AG09309 (cell line): ENCODE measurements around the gene DNAH9.

Source experiments
- DNase-seq: peaks from one replicate; pipeline ENCODE4 v3.0.0-alpha.2; 2010; ENCODE audit warnings: low read depth
- H3K4me3 ChIP-seq: 2 replicates; pipeline ENCODE4 v1.5.1; 2011; ENCODE audit warnings: mild to moderate bottlenecking, low read depth, low read length, moderate library complexity; ENCODE audit not compliant: control insufficient read depth
- CTCF ChIP-seq: IDR thresholded peaks from 2 replicates; pipeline ENCODE4 v1.5.1; 2011; ENCODE audit warnings: mild to moderate bottlenecking, low read depth, low read length, inconsistent platforms; ENCODE audit not compliant: insufficient read depth, control insufficient read depth; ENCODE audit errors: missing control alignments

The DNAH9 gene

GRCh38 chr17:11805138-11805537, 206.9 kb downstream of the DNAH9 start:
- H3K4me3 ChIP-seq: no peak overlapping the region
- TF ChIP-seq CTCF: no peak
- no peak for DNase-seq

DNA sequence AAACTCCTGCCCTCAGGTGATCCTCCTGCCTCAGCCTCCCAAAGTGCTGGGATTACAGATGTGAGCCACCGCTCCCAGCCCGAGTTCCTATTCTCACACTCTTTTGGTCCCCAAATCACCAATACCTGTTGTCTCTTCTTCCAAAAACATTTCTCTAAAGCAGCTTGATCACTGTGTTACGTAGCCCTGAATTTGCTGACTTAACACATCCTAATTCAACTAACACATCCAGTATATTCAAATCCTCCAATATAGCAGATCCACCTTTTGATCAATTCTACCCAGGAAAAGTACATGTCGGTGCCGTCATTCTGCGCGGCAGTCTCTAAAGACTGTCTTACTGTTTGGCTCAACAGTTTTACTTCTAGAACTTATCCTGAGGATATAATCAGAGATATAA, 207.7 kb downstream of the DNAH9 start:
- no peak for TF ChIP-seq CTCF
- no peak for DNase-seq
- H3K4me3 ChIP-seq: no peak overlapping the region

GRCh38 chr17:11807606-11808005, 209.3 kb downstream of the DNAH9 start:
- DNase-seq: no peak
- no peak overlapping the region for H3K4me3 ChIP-seq
- TF ChIP-seq CTCF: no peak

DNA sequence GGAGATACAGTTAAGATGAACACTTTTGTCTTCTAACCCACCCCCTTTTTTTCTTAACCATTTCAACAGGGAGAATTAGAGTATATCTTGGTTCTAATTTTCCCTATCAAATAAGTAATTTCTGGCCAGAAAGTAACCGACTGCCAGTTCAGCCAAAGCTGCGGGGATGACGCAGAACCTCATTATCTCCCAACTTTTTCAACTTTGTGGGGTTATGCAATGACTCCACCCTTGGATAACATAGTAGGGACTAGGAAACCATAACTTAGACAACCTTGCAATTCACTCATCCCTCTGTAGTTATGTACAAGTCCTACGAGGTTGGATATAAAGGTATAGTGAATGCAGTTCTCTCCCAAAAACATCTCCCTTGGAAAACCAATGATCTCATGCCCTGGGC, 215.0 kb downstream of the DNAH9 start:
- DNase-seq: no peak
- no peak for TF ChIP-seq CTCF
- no peak overlapping the region for H3K4me3 ChIP-seq

DNA sequence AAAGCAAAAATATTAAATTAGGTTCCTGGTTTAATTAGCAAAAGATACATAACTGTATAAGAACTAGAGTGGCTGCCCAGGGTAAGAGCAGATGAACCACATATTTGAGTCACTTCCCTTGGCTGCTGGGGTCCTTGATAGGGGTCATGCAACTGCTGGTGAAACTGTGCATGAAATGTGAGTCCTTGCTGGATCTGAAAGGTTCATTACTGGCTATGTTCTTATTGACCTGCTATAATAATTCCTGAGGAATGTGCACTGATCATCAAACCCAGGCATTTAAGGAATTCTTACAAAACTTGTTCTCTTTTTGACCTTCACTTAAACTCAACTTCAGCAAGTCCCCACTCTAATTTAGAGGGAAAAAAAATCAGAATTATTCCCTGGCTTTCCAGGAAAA, 215.6 kb downstream of the DNAH9 start:
- H3K4me3 ChIP-seq: no peak overlapping the region
- no peak for TF ChIP-seq CTCF
- no peak for DNase-seq

DNA sequence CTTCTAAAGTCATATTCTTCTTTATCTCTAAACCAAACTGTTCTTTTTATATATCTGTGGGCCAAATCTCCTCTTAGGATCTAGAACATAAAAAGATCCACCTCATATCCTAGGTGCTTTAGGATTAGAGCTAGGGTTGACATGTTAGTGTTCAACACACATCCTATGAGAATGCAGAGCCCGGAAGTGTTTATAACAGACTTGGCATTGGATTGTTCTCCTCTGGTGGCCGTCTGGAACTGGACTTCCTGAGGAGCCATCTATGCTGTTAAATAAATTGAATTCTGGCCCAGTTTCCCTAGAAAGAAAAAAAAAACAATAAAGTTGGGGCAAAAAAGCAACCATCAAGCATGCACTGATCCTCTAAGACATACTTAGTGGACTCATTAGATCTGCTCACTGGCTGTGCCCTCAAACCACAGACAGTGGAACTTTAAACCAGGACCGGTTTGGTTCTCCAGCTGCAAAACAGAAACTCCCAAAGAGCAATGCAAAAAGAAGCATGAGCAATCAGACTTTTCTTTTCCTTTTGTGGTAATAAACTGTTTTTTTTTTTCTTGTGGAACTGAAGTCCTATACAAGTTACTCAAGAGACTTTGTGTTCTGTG, 216.5 kb downstream of the DNAH9 start:
- H3K4me3 ChIP-seq: no peak overlapping the region
- no peak for DNase-seq
- TF ChIP-seq CTCF: no peak

- DNase-seq: no peak
- no peak overlapping the region for H3K4me3 ChIP-seq
- TF ChIP-seq CTCF: no peak
These were observed 218.1 kb downstream of the DNAH9 start for GRCh38 chr17:11816409-11816808.
